HG03025 (cell line): Measurements from ENCODE around the gene ZSCAN23.
"Not testable (repeated sequence)": the region's sequence is repeated elsewhere in the genome, so short reads cannot be mapped to it uniquely, and the experiment has no call there.

Experiments used
- ATAC-seq: cut with Tn5 transposase; IDR thresholded peaks from one replicate; pipeline ENCODE4 v1.9.1; 2021; ENCODE audit warnings: mild to moderate bottlenecking, moderate library complexity; ENCODE audit not compliant: unreplicated experiment, low FRiP score

The ZSCAN23 gene

DNA sequence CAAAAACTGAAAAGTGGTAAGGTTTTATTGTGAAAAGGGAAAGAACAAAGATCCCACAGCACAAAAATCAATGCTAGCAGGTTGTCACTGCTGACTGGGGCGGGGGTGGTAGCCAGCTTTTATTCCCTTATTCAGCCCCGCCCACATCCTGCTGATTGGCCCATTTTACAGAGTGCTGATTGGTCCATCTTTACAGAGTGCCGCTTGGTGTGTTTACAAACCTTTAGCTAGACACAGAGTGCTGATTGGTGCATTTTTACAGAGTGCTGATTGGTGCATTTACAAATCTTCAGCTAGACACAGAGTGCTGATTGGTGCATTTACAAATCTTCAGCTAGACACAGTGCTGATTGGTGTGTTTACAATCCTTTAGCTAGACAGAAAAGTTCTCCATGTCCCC, 1.5 kb upstream of the ZSCAN23 start:
- ATAC-seq, result not testable (repeated sequence)

DNA sequence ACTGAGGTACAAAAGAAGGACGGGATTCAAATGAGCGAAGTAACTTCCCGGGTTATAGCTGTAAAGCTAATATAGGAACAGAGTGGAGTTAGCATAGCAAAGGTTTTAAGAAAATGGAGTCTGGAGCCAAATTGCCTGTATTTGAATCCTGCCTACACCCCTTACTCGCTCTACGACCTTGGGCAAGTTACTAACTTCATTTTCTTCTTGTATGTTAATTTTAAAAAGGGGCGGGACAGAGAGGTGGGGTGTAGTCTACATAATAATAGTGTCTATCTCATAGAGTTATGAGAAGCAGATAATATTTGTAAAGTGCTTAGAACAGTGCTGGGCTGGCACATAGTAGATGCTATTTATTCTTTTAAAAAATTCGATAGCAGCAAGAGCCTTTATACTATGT, 705 bp downstream of the ZSCAN23 start:
- ATAC-seq, result no peak

DNA sequence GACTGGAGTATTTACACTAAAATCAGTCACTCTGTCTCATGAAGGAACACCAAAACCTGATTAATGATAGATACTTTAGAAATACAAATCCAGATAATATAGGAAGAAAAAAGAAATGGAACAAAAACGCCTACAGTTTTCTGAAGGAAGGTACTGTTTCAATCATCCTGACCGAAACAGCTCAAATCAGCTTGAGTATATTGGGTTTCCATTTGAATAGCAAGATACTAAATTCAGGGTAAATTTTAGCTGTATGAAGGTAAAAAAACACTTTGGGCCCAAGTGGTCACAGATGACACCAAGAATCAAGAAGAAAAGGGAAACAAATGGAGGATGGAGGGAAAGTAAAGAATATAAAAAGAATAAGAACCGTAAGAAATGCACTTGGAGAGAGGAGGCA, 6.9 kb downstream of the ZSCAN23 start:
- ATAC-seq, result no peak

DNA sequence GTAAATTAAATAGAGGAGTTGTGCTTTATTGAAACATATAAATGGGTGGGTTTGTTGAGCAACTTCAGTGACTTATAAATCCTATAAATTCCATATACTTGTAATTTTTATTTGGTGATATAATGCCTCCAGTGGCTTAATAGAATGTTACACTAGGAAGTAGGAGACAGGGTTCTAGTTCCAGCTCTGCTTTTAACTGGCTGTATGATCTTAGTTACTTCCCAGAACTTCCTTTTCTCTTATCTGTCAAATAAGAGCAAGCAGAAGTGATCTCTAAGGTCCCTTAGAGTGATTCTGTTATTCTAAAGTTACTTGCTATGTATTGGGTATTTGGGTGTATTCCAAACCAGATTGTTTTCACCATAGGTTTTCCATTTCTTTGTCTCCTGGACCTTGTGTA, 10.2 kb downstream of the ZSCAN23 start:
- ATAC-seq, result no peak

DNA sequence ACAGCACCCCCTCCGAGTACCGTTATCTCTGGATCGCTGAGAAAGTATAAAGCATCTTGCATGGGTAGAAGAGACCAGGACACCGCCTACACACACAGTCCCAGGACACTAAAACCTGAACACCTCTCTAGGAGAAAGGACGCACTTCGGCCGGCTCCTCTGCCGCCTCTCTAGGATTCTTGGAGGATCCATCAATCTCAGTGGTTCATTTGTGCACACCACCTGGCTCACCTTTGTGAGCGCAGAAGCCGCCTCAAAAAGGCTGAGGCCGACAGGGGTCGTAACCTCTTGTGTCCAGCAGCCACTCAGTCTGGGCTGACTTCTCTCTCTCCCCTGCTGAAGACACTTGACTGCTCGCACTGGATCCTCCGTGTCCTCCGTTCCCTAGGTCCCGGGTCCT, 13.5 kb downstream of the ZSCAN23 start:
- ATAC-seq, result no peak

DNA sequence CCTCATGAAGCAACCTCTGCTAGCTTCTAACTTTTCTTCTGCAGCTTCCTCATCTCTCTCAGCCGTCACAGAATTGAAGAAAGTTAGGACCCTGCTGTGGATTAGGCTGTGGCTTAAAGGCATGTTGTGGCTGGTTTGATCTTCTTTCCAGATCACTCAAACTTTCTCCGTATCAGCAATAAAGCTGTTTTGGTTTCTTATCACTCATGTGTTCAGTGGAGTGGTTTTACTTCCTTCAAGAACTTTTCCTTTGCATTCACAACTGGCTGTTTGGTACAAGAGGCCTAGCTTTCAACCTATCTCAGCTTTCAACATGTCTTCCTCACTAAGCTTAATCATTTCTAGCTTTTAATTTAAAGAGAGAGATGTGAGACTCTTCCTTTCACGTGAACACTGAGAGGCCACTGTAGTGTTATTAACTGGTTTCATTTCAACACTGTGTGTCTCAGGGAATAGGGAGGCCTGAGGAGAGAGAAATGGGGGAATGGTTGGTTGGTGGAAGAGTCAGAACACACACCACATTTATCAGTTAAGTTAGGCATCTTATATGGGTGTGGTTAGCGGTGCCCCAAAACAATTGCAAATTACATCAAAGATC, 17.2 kb downstream of the ZSCAN23 start:
- no peak for ATAC-seq

DNA sequence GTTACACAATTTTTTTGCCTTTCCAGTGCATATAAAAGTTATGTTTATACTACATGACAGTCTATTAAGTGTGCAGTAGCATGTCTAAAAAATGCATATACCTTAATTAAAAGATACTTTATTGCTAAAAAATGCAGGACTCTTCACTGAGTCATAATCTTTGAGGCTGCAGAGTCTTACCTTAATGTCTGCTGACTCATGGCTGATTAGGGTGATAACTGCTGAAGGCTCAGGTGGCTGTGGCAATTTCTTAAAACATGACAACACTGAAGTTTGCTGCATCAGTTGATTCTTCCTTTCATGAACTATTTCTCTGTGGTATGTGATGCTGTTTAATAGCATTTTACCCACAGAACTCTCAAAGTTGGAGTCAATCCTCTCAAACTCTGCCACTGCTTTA, 19.1 kb downstream of the ZSCAN23 start:
- no peak for ATAC-seq

DNA sequence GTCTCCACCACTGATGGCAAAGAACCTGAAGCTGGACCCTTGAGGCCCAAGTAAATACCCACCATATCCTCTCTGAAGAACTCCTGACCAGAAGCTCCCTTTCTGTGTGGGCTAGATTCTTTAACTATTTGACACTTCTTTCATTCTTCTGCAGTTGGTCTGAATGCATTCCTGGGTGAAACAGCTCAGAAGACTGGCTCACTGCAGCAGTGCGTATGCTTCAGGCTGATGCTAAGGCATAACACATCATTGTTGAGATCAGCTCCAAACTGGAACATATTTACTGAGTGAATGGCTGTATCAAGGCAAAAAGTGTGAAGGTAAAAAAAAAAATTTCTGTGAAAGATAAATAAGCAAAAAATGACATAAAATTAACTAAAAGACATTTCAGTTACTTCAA, 19.7 kb downstream of the ZSCAN23 start:
- ATAC-seq, result no peak

DNA sequence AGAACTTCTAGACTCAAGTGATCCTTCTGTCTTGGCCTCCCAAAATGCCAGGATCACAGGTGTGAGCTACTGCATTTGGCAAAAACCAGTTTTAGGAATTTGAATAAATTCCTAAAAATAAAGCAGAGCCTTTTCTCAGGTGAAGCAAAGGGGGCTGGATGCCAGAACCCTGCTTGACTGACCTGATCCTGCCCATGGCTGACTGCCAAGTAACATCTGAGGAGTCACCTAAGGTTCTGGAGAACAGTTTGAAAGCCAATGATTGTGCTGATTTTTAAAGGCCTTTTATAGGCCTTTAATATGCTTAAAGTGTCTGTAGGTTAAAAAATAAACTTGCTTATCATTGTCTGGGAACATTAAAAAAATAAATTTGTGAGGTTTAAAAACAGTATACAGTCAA, 29.6 kb downstream of the ZSCAN23 start:
- no peak for ATAC-seq

DNA sequence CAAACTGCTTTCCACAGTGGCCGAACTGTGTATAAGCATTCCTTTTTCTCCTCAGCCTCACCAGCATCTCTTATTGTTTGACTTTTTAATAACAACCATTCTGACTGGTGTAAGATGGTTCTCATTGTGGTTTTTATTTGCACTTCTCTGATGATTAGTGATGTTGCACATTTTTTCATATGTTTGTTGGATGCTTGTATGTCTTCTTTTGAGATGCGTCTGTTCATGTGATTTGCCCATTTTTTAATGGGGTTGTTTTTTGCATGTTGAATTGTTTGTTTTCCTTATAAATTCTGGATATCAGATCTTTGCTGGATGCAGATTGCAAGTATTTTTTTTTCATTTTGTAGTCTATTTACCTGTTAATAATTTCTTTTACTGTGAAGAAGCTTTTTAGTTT, 32.5 kb downstream of the ZSCAN23 start:
- ATAC-seq, result no peak

DNA sequence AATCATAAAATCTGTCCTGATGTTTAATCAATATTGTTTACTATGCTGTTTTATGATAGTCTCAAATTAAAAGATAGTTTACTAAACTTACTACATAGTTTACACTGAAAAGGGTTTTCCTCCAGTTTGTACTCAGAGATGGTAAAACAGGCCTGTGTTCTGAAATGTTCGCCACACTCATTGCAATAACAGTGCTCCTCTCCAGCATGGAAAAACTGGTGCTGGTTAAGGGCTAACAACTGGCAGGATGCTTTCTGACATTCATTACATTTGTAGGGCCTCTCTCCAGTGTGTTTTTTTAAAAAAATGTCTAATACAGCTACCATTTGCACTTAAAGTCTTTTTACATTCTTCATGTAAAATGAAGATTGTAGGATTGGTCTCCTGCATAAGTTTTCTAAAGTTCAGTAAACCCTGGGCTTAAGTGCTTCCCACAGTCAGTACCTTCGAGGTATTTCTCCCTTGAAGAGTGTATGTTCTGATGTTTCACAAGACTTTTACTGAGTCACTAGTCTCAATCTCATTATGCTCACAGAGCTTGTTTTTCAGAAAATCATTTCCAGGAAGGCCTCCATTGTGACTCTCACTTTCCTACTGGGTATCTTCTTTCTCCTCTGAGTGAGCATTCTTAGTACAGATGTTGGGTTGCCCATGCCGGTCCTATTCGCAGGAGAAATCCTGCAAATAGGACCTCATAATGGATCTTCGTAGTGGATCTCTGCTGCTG, 35.1 kb downstream of the ZSCAN23 start:
- ATAC-seq, result no peak

DNA sequence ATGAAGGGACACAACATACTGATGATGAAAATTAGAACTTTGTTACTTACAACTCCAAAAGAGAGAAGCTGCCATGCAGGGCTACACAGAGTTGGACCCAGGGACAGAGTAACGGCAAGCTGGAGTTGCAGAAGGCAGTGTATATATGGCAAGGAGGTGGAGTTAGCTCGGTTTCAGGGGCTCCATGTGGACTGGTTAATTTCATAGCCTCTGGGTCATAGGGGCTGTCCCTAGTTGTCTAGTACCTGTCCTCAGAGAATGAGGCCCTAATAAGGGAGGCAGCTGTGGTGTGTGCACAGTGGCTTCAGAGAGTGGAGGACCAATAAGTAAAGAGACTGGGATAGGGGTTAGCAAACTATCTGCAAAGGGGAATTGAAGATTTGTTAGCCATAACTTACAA, 35.9 kb downstream of the ZSCAN23 start:
- no peak for ATAC-seq

DNA sequence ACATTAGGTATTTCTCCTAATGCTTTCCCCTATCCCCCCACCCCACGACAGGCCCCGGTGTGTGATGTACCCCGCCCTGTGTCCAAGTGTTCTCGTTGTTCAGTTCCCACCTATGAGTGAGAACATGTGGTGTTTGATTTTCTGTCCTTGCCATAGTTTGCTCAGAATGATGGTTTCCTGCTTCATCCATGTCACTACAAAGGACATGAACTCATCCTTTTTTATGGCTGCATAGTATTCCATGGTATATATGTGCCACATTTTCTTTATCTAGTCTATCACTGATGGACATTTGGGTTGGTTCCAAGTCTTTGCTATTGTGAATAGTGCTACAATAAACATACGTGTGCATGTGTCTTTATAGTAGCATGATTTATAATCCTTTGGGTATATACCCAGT, 39.4 kb downstream of the ZSCAN23 start:
- ATAC-seq, result not testable (repeated sequence)

DNA sequence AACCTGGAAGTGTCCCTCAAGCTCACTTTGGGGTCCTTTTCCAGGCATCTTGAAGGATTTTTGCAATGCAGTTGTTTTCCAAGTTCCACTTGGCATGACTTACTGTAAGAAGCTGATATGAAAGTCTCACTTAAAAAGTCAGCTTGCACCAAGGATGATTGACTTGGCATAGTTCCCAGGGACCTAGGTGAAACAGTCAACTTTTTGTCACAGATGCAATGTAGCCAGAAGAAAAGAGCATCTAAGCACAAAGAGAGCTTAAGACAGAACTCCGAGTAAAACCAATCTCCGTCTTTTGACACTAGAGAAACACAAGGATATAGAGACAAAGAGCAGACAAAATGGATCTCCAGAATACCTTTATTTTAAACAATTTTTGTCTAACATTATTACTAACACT, 41.1 kb downstream of the ZSCAN23 start:
- no peak for ATAC-seq

DNA sequence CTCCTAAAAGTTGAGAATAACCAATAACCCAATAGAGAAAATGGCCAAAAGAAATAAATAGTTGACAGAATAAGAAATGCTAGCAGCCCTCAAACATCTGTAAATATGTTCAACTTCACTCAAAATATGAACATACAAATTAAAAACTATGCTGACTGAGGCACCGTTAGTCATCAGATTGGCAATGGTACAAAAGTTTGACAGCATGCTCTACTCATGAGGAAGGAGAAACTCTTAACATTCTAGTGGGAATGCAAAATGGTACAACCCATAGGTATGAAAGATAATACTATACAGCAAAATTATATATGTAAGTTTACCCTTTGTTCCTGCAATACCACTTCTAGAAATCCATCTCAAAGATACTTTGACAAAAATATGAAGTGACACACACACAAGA, 42.1 kb downstream of the ZSCAN23 start:
- no peak for ATAC-seq

DNA sequence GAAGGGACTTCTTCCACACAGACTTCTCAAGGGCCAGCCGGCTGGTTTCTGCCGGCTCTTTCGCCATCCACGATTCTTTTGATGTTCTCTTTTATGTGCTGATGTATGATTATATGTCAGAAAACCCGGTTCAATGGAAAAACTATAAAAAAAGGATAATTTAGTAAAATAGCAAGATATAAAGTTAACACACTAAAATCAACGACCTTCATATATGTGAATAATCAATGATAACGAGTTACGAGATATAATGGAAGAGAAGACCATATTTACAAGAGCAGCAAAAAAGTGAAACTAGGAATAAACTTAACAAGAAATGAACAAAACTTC, 43.2 kb downstream of the ZSCAN23 start:
- no peak for ATAC-seq

DNA sequence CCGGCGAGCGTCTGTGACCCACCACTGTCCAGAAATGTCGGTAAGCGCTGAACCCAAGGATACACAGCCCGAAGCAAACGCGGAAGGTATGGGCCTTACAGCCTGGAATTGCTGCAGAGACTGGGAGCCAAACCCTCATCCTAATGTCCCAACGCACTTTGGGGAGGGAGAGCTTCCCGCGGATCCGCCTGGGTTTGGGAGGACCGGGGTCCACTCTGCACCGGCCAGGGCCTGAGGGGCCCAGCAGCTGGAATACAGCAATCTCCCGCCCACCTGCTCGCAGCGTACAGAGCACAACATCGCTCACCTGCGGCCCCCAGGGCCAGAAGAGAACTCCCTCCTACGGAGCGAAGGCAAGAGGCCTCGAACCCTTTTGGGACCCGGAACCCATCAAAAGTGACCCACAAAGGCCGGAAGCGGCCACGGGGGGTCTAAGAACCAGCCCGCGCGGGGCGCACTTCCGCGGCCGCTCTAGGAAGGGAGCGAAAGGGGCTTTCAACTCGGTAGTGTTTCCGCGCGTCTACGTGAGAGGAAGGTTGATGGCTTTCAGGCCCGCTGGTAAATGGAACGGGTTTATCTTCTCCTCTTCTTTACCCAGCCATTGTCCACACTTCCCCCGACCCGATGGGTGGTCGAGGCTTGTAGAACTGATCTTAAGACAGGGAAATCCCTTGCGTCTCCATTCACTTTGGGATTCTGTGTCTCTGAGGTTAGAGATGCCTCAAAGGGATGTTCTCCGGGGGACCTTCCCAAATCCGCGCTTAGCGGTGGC, 43.8 kb downstream of the ZSCAN23 start, which contains the start of gene ZSCAN12:
Gene ZSCAN12 (minus strand): TSS at position 398 of the 772 bp plus-strand sequence. CDS start 1,342 bp downstream, outside the sequence.
- ATAC-seq, result peak; percentile 84

DNA sequence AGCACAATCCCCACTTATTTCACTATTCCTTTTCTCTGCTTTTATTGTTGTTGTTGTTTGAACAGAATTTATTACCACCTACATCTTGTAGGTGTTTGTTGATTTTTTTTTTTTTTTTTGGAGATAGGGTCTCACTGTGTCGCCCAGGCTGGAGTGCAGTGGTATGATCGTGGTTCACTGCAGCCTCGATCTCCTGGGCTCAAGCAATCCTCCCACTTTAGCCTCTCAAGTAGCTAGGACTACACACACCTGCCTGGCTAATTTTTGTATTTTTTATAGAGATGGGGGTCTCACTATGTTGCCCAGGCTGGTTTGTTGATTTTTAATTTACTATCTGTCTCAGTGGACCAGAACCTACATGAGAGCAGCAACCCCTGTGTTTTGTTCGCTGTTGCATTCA, 47.4 kb downstream of the ZSCAN23 start:
- no peak for ATAC-seq

DNA sequence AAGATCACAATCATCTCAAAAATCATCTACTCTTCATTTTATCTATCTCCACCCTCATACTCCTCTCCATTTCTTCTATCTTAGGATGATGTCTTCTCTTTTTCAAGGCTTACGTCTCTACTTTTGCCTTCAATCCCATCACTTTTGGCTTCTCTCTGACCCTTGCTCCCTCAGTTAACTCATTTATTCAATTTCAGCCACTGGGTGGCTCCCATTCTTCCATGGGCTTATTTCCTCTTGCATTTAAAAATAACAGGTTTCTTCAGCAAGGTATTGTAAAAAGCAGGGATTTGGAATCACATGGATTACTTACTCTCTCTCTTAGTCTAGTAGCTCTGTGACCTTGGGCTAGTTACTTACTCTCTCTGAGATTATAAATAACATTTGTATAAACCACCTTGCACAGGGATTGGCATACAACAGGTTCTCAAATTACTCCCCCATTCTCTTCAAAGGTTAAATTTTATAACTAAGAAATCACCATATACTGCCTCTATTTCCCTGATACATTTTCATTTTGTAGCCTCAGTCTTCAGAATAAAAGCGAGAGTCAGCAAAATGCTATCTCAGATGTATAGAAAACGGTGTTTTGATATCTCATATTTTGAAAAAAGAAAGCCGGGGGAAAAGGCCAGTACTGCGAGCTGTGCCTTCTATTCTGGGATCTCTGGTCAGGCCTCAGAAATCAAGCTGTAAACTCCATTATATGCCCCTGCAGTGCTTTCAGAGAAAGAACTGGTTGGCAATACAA, 49.2 kb downstream of the ZSCAN23 start:
- ATAC-seq, result no peak

DNA sequence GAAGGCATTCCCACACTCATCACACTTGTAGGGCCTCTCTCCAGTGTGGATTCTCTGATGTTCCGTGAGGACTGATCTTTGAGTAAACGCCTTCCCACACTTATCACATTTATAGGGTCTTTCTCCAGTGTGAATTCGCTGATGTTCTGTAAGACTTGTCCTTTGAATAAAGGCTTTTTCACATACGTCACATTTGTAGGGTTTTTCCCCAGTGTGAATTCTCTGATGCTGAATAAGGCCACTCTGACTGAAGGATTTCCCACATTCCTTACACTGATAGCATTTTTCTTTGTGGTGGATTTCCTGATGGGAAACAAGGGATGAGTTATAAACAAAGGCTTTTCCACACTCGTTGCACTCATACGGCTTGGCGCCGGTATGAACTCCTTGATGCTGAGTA, 52.6 kb downstream of the ZSCAN23 start:
- no peak for ATAC-seq

DNA sequence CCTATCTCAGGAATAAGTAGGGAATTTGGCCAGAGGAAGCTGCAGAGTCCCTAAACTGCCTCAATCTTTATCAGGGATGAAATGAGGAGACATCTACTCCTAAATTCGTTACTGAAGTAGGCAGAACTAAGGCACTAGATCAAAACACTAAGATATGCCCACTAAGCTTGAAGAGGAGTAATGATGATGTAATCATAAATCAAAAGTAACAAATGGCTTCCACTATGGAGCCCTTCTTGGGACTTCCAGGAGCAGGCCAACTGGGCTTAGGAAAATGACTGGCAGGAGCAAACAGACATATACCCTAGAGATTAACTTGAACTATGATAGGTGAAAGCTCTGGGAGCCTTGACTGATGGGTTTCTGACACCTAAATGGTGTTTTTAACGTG, 59.2 kb downstream of the ZSCAN23 start:
- ATAC-seq, result no peak
